COLO668 (cell line): ENCODE data around the gene CLRN1.

ENCODE experiments used
- DNase-seq: peaks from one replicate; lab custom pipeline; 2025; ENCODE audit not compliant: unreplicated experiment; lab: John Stamatoyannopoulos, UW

The CLRN1 gene

DNA sequence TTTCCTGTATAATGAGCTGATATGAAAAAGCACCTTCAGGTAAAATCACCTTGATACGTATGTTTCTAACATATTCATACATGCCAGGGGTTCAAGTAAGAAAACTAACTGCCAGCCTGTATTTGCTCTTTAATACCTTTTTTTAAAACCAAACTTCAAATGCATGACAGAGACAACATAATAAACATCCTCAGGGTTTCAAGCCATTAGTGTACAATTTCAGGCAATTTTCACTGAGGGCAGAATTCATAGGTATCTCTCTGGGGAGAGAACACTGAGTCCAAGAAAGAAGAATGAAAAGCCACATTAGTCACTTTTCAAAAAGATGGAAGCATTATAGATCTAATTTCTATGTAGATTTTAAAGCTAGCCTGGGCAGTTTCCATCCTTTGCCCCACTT lies 94.2 kb downstream of the CLRN1 start:
- DNase-seq, result no peak

DNA sequence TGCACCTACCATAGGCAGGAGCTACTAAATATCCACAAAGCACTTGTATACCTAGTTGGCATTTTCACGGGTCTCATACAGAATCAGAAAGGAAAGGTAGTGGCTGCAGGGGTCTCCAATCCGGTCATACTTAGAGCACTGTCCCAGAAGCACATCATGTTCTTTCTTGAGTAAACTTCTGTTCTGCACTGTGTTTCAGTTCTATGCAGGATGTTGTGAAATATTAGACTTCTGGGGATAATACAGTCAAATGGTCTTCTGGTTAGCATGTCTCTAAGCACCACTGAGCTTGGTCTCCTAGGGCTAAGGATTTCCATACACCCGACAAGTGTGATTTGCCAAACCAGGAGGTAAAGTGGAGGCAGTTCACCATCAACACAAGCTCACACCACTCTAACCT lies 95.2 kb downstream of the CLRN1 start:
- no peak for DNase-seq

DNA sequence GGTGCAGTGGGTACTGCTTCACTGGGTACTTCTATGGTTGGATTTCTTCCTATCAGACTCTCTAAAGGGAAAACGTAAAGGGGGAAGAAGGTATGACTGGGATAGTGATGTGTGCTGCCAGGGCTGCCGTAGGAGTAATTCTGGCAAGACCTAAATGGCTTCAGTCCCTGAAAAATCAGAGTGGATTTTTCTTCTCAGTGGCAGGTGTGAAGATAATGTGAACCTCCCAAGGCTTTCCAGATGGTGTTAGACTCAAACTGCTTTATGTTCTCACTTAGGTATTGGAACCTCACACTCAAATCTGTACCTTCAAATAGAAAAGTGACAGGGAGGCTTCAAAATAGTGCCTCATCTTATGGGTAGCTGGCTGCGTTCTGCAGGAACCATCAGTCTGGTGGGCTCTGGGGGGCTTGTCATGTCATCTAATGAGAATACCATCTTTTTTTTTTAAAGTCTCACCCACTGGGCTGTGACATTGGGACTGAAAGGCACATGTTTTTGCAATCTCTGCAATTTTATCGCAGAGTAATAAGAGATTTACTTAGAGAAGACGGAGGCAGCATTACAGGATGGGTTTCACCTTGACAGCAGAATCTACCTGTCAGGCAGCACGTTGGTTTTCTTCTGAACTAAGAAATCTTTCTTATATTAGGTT lies 95.8 kb downstream of the CLRN1 start:
- no peak for DNase-seq
